ENCODE results near the gene MVB12B.
"Not testable (repeated sequence)": the region's sequence is repeated elsewhere in the genome, so short reads cannot be mapped to it uniquely, and the experiment has no call there.

The MVB12B gene, protein sequence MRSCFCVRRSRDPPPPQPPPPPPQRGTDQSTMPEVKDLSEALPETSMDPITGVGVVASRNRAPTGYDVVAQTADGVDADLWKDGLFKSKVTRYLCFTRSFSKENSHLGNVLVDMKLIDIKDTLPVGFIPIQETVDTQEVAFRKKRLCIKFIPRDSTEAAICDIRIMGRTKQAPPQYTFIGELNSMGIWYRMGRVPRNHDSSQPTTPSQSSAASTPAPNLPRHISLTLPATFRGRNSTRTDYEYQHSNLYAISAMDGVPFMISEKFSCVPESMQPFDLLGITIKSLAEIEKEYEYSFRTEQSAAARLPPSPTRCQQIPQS

DNA sequence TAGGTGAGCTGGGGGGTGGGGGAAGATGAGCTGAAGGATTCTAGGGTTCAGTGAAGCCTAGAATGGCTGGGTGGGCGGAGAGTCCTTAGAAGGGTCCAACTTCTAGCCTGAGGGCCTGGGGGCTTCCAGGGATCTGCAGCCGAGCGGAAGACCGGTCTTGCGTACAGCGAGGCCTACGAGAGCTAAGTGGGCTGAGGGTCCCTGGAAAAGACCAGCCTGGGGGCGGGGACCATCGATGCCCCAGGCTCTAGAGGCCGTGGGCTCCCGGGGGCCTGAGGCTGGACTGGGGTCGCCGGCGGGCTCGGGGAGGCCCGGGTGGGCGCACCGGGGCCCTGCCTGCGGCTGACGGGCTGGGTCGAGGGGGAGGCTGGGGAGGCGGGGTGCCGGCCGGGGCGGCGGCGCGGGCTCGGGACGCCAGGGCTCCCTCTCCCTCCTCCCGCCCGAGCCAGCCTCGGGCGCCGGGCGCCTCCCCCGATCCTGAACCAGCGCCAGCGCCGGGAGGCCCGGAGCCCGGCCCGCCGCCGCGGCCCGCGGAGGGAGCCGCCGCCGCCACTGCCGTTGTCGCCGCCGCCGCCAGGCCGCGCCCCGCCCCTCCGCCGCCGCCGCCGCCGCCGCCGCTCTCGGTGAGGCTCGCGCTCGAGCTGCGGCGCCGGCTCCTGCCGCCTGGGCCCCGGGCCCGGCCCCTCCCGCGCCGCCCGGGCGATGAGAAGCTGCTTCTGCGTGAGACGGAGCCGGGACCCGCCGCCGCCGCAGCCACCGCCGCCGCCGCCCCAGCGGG is at the start of gene MVB12B:
Gene MVB12B, plus strand, starts transcription at position 602 of the 778 bp plus-strand sequence. Its CDS starts 101 bp downstream, at position 703.
- DNase-seq (ENCODE audit: low spot score), result peak; percentile 47

DNA sequence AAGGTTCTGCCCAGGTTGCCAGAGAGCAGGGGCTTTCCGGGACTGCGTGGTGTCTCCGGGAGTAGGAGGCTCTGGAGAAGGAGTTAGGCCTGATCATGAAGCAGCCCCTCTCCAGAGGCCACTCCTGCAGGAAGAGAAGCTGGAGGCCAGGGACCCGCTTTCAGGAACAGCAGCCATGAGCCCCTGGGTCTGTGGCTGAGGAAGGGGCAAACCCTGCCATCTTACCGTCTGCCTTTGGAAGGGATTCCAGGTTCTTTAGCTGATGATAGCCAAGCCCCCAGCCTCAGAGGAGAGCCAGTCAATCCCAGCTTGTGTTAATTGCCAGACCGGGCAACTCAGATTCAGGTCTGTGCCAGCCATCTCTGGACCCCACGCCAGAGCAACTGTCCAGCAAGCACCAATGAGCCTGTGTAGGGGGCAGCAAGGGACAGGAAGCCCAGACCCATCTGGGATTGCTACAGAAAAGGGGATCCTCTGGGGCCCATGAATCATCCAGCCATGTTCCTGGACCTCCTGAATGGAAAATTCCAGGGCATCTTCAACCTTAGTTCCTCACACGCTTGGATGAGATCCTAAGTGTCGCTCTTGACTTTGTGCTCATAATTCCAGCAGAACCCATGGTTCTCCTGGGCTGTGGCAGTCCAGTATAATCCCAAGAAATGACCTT is 42.7 kb upstream of the MVB12B start:
- DNase-seq (ENCODE audit: low spot score), result no peak

DNA sequence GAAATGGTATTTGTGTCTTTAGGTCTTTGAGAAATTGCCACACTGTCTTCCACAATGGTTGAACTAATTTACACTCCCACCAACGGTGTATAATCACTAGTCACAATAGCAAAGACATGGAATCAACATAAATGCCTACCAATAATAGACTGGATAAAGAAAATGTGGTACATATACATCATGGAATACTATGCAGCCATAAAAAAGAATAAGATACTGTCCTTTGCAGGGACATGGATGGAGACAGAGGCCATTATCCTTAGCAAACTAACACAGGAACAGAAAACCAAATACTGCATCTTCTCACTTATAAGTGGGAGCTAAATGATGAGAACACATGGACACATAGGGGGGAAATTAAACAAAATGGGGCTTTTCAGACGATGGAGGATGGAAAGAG is 41.0 kb upstream of the MVB12B start:
- not testable (repeated sequence) for DNase-seq (ENCODE audit: low spot score)

DNA sequence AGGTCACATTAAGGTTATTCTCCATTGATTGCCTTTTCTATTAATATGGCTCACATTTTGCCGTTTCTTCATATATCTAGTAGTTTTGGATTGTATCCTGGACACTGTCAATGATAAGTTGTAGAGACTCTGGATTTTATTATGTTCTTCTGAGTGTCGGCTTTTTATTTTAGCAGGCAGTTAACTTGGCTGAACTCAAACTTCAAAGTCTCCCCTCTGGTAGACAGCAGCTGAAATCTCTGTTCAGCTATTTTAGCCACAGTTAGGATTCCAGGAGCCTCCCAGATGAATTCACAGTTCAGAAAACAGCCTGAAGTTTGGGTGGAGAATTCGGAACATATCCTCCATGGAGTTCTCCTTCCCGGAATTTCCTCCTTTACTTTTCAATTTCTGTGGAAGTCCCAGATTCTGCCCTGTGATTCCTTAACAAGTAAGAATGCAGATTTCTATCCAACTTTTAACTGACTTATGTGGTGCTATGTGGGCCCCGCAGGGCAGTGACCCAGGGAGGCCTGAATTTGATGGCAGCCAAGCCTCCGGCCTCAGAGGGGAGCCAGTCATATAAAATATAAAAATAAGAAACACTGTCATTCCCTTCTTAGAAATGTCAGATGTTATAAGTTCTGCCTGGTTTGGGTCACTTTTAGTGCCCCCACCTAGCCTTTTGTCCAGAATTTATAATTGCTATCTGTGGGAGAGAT is 39.3 kb upstream of the MVB12B start:
- no peak for DNase-seq (ENCODE audit: low spot score)

DNA sequence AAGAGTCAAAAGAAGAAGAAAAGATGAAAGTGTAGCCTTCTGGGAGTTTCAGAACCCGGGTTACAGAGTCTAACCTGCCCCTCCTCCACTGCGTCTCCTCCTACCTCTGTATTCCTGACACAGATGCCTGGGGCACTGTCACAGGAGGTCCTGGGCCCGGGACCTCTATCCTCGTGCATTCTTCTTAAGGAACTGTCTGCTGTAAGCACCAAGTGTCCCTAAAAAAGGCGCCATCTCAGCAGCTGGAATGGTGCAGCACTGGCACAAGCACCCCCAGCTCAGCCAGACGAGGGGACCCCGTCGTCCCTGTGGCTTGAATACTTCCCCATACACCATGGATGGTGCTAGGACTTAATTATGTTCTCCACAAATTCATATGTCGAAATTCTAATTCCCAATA is 35.8 kb upstream of the MVB12B start:
- DNase-seq (ENCODE audit: low spot score), result no peak

DNA sequence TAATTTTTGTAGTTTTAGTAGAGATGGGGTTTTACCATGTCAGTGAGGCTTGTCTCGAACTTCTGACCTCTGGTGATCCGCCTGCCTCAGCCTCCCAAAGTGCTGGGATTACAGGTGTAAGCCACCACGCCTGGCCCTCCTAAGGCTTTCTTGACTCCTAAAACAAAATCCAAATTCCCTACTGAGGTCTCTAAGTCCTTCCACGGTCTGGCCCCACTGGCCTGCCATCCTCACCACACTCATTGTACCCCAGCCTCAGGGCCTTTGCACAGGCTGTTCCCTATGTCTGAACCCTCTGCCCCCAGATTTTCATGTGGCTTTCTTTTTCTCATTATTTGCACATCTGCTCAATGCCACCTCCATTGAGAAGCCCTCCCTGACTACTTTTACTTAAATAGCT is 34.7 kb upstream of the MVB12B start:
- DNase-seq (ENCODE audit: low spot score), result no peak

DNA sequence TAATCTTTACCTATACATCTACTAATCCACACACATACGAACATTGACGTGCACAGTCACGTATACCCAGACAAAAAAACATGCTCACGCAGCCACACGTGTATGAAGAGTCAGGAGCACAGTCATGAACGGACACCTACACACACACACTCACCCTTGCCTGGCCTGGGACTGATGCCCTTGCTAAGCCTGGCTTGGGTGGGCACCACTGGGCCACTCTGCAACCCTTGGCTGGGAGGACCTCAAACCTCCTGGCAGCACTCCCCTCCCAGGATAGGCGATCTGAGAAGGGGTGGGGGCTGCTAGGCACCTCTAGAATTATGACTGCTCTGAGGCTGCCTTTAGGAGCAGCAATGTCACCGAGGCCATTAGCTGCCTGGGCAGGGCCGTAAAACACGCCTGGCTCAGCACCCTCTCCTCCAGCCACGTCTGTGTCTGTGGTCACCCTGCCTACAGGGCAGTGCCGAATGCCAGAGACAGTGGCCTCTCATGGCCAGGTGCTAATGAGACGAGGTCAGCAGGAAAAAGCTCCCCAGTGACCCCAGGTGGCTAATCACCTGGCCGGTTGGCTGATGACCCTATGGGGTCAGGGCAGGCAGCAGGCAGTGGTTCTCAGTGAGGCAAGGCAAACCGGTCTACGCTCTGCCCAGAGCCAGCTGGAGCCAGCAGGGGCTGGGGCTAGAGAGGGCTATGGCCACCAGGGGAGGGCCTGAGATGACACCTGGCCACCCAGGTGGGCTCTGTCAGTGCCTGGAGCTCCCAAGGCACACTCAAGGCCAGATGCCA is 33.7 kb upstream of the MVB12B start:
- no peak for DNase-seq (ENCODE audit: low spot score)

DNA sequence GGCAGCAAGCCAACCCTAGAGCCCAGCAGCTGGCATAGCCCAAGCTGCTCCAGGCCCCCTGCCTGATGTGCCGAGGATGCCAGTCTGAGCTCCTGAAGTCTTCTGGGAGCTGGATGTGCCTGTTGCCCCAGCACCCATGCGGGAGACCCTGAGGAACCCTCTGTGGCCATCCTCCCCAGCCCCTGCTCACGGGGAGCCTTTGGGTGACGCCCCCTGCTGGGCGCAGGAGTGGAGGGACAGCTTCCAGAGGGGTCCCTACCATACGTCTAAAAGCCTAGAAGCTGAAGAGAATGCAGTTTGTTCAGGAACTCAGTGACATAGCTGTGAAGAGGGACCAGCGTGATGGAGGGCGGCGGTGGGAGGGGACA is 33.1 kb upstream of the MVB12B start:
- DNase-seq (ENCODE audit: low spot score), result no peak

DNA sequence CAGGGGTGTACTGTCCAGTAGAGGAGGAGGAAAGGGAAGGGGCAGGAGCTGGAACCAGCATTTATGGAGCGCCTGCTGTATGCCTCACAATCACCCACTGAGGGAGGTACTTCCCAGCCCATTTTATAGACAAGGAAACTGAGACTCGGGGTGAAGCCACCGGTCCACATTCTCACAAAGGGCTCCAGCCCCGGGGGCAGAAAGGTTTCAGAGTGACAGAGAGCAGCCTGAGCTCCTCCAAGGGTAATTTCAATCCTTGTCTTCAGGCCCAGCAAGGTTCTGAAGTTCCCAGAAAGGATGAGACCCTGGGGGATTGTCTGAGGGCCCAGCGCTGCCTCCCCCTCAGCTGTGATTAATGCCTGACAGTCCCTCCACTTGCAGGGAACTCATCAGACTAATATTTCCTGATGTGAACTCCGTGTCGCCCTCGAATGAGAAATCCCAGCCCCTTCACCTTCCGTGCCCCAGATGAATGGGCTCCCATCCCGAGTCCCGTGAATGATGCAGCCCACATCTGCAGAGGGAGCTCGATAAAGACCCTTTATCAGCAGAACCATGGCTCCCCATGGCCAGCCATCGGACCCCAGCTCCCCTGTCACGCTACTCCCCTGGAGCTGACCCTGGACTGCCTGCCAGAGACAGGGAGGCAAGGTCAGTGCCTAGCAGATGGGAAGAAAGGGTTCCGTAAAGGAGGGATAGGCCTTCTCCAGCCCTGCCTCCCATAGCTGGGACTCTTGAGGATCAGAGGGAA is 32.1 kb upstream of the MVB12B start:
- no peak for DNase-seq (ENCODE audit: low spot score)

DNA sequence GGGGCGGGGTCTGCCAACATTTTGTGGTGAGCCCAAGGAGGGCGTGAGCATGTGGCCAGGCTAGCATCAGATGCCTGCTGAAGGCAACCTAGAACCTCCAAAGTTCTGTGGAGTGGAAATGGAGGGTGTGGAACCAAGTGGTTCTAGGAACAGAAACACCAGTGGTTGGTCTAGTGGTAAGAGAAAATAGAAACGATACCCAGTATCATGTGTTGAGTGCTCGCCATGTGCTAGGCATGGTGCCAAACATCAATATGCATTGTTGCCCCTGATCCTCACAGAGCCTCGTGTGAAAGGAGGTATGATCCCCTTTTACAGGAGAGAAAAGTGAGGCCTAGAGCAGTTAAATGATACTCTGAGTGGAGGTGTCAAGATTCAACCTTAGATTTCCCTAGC is 31.5 kb upstream of the MVB12B start:
- no peak for DNase-seq (ENCODE audit: low spot score)

DNA sequence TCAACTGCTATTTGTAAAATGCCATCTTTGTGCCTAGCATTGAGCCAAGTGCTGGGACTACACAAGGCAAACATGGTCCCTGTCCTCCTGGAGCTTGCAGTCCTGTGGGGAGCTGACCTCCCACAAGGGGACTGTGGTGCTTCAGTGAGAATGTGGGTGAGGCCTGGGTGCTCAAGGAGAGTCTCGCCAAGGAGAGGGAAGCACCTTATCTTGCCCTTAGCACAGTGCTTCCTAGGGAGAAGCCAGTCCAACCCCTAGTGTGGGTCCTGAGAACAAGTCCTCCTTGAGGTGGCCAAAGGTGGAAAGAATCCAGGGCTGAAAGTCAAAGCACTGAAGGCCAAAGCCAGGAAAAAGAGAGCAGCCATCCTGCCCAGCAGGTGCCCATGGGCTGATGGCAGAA is 31.1 kb upstream of the MVB12B start:
- no peak for DNase-seq (ENCODE audit: low spot score)

DNA sequence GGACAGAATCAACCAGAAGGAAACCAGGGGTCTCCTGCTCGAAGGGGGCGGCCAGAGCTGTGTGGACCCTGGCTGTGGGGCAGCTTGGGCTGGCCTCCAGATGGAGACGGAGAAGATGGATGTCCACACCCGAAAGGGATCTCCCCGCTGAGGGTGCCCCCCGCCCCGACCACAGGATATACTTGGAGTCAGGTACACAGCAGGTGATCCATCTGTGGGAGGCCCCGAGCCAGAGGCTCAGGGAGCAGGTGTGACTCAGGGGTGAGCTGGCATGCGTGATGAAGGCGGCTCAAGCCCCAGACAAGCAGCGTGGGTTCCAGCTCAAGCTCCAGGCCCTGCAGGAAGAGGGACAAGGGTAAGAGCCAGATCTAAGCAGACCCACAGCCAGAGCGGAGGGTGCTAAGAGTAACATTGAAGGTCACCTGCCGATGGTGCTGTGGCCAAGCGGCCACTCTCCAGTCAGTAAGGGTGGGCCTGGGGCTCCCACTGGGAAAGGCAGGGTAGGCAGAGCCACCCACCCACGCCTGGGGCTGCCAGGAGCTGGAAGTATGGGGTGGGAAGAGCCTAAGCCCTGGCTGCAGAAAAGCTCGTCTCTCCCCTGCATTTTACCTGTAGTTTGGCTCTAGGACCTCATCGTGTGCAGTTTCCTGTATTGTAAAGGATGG is 30.6 kb upstream of the MVB12B start:
- no peak for DNase-seq (ENCODE audit: low spot score)

DNA sequence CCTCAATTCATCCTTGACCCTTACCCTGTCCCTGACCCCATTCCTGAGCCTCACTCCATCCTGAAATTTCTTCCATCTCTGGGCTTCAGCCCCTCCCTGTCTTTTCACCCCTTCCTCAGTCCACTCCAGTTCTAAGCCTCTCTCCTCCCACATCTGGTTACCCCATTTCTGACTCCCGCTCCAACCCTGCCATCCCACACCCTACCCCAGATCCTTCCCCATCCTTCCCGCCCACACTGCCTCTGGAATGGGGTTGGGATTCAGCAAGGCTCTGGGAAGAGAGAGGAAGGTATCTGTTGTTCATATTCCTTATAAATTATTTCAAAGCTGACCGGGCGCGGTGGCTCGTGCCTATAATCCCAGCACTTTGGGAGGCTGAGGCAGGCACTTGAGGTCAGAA is 29.9 kb upstream of the MVB12B start:
- no peak for DNase-seq (ENCODE audit: low spot score)

DNA sequence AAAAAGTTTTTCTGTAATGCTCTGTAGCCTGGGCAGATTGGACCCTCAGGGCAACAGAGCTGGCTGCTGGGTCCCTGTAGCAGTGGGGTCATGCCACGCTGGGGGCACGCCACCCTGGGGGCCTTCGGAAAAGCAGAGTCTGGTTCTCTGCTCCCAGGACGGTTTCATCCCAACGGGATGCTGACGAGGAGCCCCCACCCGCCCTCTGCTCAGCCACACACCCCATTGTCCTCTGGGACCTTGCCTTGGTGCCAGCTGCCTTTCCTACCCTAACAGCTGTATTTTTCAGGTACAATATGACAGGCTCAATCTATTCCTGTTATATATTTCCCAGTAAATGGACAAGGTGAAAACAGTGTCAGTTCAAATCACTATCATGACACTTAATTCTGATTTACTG is 29.0 kb upstream of the MVB12B start:
- no peak for DNase-seq (ENCODE audit: low spot score)

DNA sequence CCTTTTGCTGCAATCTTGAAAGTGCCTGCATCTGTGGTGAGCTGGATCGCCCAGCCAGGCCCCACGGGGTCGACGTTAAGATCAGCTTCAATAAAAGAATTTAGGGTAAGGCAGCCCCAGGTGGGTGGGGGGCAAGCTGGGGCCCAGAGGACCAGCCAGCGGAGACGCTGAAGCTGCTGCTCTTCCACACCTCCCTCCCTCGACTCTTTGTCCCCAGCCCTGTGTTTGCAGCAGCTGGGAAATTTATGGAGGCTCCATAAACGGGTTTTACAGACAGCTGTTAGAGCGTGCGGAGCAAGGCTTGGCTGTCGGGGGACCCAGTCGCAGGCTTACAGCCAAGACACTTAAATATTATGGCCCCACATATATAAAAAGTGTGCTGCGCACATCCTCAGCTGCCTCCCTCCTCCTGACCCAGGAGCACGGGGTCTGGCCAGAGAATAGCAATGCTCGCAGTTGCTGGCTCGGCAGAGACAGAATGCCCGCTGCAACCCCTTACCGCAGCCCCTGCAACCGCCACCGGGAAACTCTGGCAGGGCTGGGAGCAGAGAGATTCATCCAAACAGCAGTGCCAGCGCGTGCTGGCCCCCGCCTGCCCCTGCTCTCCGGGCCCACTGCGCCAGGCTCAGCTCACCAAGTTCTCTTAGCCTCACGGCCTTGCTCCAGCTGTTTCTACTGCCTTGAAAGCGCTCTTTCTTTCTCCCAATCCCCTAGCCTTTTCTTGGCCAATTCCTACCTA is 28.4 kb upstream of the MVB12B start:
- DNase-seq (ENCODE audit: low spot score), result no peak

DNA sequence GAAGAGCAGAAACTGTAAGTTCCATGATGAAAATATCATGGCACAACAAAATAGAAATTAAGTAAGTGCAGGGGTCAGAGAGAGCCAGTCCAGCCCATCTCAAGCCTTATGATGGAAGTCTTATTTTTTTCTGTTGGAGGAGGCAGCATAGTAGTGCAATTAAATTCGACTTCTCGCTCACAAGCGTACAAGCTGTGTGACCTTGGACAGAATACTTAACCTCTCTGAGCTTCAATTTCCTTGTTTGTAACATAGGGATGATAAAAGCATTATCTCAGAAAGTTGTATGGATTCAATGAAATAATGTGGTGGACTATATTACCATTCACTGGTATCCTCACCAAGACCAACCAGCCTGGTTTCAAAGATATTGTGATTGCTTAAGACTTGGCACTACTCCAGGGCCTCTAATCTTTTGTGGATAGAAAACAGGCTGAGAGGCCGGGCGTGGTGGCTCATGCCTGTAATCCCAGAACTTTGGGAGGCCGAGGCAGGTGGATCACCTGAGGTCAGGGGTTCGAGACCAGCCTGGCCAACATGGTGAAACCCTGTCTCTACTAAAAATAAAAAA is 26.8 kb upstream of the MVB12B start:
- DNase-seq (ENCODE audit: low spot score), result no peak

DNA sequence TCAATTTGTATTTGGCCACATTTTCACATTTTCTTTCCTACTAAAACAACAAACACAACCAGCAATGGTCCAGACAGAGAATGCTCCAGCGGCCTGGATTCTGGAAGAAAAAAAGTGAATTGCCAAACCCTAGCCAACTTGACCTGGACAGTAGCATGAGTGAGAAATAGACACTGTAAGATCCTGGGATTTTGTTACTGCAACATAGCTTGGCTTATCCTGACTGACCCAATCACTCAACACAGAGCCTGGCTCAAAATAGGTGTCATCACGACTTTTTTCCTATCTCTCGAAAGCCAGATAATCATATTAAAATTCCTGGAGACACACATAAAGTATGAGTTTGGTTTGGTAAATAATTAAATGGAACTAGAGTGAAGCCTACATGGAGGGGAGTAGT is 25.4 kb upstream of the MVB12B start:
- DNase-seq (ENCODE audit: low spot score), result no peak

DNA sequence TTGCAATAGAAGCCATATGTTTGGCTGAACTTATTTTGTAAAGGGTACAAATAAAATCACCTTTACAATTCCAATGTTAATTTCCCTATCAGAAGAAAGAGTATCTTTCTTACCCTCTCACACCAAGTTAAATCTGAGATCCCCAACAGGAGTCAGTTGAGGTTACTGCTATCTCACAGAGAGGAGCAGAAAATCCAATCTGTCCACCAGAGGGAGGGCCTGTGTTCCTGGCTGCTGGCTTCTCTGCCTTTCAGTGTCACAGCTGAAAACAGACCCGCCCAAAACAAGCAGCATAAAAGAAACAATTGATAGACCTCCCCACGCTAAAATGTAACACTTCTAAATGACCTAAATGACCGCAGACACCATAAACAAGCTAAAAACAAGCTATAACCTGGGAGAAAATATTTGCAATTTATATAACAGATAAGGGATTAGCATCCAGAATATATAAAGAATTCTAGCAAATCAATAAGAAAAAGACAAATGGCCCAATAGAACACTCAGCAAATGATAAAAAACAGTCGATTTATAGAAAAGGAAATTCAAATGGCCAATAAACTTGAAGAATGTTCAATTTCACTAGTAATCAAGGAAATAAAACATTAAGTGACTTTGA is 24.5 kb upstream of the MVB12B start:
- peak; percentile 54 for DNase-seq (ENCODE audit: low spot score)

DNA sequence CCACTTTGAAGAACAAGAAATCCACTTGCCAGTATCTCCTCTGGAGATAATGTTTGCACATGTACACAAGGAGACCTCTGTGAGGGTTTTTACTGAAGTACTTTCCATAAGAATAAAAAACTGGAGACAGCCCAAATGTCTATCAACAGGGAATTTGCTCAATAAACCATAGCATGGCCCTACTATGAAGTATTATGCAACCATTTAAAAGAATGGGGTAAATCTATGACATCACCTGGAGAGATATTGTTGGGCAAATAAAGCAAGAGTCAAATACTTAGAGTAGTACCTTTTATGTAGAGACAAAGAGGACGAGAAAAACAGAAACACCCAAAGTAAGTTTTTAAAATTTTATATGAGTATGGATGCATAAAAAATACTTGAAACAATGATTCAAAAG is 23.9 kb upstream of the MVB12B start:
- no peak for DNase-seq (ENCODE audit: low spot score)
